ENCODE measurements around the gene ZBTB38.

- TF ChIP-seq POLR2A (IDR thresholded peaks at IDR 0.05) (no peak), CTCF (IDR thresholded peaks at IDR 0.05) (no peak), EP300 (IDR thresholded peaks at IDR 0.05) (no peak), POLR2AphosphoS5 (IDR thresholded peaks at IDR 0.05) (no peak)
These were observed 1.1 kb upstream of the ZBTB38 start for GRCh38 chr3:141367038-141367730.
